Erythroblast (primary cell): Measurements from ENCODE around the gene SLC1A4.

Source experiments
- DNase-seq, 2 experiments: peaks; one replicate each; lab custom pipeline; 2025; lab: John Stamatoyannopoulos, UW
- GATA1 ChIP-seq: IDR thresholded peaks from 2 replicates; pipeline ENCODE4 v1.6.1; 2011; ENCODE audit warnings: low read depth, mild to moderate bottlenecking, control low read depth, low read length, moderate library complexity
- POLR2A ChIP-seq: IDR thresholded peaks from 2 replicates; pipeline ENCODE4 v1.6.1; 2011; ENCODE audit warnings: mild to moderate bottlenecking, low read length

Gene SLC1A4

GRCh38 chr2:64976276-64976675, 12.9 kb upstream of the SLC1A4 start:
- DNase-seq, result no peak
- no peak for TF ChIP-seq GATA1
- no peak for TF ChIP-seq POLR2A

- DNase-seq, result peak; percentile 52 to 61
- TF ChIP-seq POLR2A (no peak), GATA1 (no peak)
Measured at GRCh38 chr2:64978514-64979268, 10.5 kb upstream of the SLC1A4 start.

GRCh38 chr2:64979744-64980143, 9.5 kb upstream of the SLC1A4 start:
- DNase-seq, result no peak
- TF ChIP-seq POLR2A, result no peak
- no peak for TF ChIP-seq GATA1

DNA sequence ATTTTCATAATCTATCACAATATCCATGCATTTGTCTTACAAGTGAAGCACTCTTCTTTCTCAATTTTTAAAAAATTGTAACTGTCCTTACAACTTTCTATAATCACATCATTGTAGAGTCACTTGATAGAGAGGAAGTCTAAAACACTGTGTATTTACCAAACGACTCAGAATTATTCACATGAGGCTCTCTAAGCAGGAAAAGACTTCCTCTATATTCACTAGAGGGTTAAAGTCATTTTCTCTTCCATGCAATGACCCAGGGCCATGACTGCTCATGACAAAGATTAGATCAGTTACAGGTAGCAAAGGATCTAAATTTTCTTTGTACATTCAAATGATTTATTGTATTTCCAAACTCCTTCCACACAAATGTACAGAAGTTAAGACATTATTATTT, 9.0 kb upstream of the SLC1A4 start:
- DNase-seq, result no peak
- TF ChIP-seq GATA1 (no peak), POLR2A (no peak)

DNA sequence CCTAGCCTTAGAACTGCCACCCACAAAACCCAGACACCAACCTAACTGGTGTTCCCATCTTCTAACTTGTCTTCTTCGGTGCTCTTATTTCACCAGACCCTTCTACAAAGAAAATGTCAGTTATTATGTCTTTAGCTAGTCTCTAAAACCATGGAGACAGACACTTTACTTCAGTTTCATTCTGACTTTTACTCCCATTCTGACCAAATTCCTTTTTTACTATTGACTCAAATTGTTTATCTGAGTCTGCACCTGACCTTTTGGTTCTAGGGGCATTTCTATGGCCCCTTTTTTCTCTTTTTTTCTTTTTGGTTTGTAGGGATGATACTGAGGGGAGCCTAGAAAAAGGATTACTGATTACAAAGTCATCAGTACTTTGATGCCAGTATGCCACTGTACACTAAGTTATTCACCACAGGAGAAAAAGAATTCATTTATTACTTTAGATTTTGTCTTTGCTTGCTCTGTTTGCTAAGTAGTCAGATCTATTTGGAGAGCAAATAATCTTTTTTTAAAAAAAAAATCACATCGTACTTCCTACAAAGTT, 6.8 kb upstream of the SLC1A4 start:
- DNase-seq, result no peak
- TF ChIP-seq POLR2A (no peak), GATA1 (no peak)

- DNase-seq, result no peak
- TF ChIP-seq GATA1, result no peak
- TF ChIP-seq POLR2A, result no peak
Measured at GRCh38 chr2:64982932-64983331, 6.3 kb upstream of the SLC1A4 start.

DNA sequence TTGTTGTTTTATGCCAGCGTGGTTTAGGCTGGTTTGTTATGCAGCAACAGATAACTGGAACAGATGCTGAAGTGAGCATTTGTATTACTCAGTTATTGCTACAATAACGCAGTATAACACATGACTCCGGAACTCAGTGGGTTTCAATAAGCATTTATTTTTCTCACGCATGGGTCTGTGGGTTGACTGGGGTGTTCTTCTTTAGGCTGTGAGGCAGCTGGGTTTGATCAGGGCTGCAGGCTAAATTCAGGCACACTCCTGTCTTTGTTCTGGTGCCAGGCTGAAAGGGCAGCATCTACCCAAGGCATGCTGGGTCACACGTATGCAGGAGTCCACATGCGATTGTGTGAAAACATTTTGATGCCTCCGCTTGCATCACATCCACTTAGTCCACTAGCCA, 3.8 kb upstream of the SLC1A4 start:
- DNase-seq, result no peak
- no peak for TF ChIP-seq GATA1
- no peak for TF ChIP-seq POLR2A

- no peak for DNase-seq
- TF ChIP-seq POLR2A (no peak), GATA1 (no peak)
Measured at GRCh38 chr2:64987001-64987955, 1.9 kb upstream of the SLC1A4 start.

DNA sequence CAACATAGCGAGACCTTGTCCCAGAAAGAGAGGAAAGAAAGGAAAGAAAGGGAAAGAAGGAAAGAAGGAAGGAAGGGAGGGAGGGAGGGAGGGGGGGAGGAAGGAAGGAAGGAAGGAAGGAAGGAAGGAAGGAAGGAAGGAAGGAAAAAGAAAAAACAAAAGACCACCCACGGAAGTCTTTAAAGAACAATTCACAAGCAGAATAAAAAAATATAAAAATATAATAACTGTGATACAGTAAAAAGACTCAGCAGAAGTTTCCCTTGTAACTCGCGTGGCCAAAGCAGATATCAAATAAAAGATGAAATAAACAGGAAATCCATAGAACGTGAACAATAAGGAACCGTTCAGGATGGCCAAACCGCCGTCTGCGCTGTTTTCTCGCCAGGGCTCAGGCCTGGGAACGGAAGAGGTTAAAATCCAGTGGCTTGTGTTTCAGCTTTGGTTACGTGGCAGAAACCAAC, 1.2 kb upstream of the SLC1A4 start:
- TF ChIP-seq POLR2A, result no peak
- no peak for DNase-seq

DNA sequence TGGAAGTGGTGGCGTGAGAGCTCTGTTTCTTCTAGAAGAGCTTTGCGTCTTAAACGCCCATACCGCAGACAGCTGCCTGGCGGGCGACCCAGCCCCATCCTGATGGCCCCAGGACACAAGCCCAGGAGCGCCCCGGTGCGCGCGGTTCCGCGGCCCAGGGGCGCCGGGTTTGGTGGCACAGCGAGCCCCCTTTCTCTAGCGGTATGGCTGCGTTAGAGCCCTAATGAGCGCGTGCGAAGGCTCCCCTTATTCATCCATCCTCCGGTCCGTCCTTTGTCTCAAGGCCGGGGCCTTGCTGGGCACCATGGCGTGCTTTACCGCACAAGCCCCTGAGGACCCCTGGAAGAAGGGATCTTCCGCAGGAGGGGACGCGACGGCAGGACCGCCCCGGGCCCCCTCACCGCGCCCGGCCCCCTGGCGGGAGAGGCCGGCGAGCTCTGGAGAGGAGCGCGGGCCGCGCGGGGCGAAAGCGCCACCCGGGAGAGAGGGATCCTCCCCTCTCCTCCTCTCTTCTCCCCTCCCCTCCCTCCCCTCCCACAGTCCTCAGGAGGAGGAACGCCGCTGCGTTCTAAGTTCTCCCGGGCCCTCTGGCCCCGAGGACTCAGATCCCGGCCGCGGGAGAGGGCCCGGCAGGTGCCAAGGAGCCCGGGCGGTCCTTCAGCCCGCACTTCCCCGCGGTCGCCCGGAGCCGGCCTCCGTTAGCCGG, 626 bp upstream of the SLC1A4 start:
- DNase-seq, result peak; percentile 81 to 89
- no peak for TF ChIP-seq POLR2A
- no peak for TF ChIP-seq GATA1

DNA sequence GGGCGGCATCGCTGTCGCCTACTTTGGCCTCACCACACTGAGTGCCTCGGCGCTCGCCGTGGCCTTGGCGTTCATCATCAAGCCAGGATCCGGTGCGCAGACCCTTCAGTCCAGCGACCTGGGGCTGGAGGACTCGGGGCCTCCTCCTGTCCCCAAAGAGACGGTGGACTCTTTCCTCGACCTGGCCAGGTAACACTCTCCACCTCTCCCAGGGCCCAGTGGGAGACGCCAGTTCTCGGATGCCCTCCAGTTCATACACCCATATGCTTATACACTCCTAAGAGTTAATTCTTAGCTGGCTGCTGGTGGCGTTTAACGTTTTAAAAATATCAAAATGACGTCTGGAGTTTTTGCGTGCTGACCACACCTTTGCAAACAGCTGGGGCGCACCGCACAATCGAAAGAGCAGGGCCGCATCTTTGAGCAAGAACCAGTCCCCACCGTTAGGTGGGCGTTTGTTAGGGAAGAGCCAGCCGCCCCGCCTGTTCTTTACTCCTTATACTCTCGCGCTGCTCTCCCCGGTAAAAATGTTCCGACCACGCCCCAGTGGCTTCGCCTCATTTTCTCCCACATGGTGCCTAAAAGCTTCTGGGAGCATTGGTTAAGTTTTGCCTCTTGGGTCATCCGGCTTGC, 899 bp downstream of the SLC1A4 start:
- peak; percentile 23 to 47 for DNase-seq
- TF ChIP-seq GATA1 (no peak), POLR2A (no peak)

DNA sequence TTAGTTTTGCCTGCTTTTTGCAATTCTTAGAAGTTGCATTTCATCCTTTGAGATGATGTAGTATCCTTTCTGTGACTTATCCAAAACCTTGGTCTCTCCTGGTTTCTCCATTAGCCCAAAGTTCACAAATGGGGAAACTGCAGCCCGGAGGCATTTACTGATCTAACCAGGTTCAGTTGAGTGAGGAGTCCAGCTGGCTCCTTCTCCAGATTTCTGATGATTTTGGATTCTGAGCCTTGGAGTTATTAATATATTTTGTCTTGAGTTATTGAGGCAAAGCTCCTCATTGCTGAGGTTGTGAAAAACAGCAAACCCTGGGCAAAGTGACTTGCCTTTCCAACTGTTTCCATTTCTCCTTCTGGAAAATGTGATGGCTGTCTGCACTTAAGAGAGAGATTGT, 1.7 kb downstream of the SLC1A4 start:
- DNase-seq, result no peak
- no peak for TF ChIP-seq POLR2A
- TF ChIP-seq GATA1, result no peak

- DNase-seq, result no peak
- TF ChIP-seq GATA1 (no peak), POLR2A (no peak)
Measured at GRCh38 chr2:64992218-64992617, 3.0 kb downstream of the SLC1A4 start.
